Effector memory CD8-positive, alpha-beta T cell (primary cell): Measurements from ENCODE around the gene STRIP2.
A peak's percentile ranks its signal among the peaks of the same experiment; 100 is the strongest.

Experiments
- ATAC-seq: fragments of 150-1000 bp; cut with Tn5 transposase; replicated peaks from 2 replicates; pipeline ENCODE4 v1.10.0; 2021; ENCODE audit warnings: mild to moderate bottlenecking, moderate library complexity
- DNase-seq, 3 experiments: peaks; one replicate each; pipeline ENCODE4 v3.0.0; 2021
- H3K27ac Mint-ChIP-seq, 2 donors: one replicate each; pipeline ENCODE4 v1.8.0; 2022; ENCODE audit warnings: mild to moderate bottlenecking in 2 of 2, mixed read lengths in 2 of 2, moderate library complexity in 2 of 2
- H3K27me3 Mint-ChIP-seq, 2 donors: one replicate each; pipeline ENCODE4 v1.8.0; 2022; ENCODE audit warnings: mixed read lengths in 2 of 2
- H3K36me3 Mint-ChIP-seq: one replicate; pipeline ENCODE4 v1.8.0; 2022; ENCODE audit warnings: mild to moderate bottlenecking, moderate library complexity, mixed read lengths; ENCODE audit not compliant: insufficient read depth
- H3K4me1 Mint-ChIP-seq, 2 donors: one replicate each; pipeline ENCODE4 v1.8.0; 2022; ENCODE audit warnings: low read depth in 2 of 2, mixed read lengths in 2 of 2
- H3K4me3 Mint-ChIP-seq, 2 donors: one replicate each; pipeline ENCODE4 v1.8.0; 2022; ENCODE audit warnings: mild to moderate bottlenecking in 2 of 2, mixed read lengths in 2 of 2, moderate library complexity in 2 of 2
- H3K9me3 Mint-ChIP-seq, 2 donors: one replicate each; pipeline ENCODE4 v1.8.0; 2022; ENCODE audit warnings: mixed read lengths in 2 of 2

Gene STRIP2

DNA sequence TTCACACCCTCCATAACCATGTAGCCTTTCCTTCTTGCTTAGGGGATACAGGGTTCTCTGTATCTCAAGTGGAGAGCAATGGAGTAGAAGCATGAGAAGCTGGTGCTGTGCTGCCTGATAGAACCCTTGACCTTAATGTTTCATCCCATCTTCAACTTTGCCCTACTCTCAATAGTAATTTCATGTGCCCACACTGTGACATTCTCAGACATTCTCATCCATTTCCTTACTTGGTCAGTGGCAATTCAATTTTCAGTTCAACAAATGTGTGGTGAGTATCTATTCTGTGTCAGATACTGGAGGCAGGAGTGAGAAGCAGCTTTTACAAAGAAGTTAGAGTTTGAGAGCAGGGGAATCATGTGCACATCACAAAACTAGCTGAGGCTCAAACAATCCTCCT is 16.1 kb downstream of the STRIP2 start:
- Mint-ChIP-seq H3K27ac (no peak overlapping the region), H3K36me3 (no peaks in the 10 kb centered on the region), H3K4me1 (no peaks in the 10 kb centered on the region), H3K9me3 (peaks cover 0 to 3% of the 10 kb centered on the region in 2 donors), H3K4me3 (no peak overlapping the region), H3K27me3 (no peaks in the 10 kb centered on the region)
- DNase-seq = no peak
- no peak for ATAC-seq

DNA sequence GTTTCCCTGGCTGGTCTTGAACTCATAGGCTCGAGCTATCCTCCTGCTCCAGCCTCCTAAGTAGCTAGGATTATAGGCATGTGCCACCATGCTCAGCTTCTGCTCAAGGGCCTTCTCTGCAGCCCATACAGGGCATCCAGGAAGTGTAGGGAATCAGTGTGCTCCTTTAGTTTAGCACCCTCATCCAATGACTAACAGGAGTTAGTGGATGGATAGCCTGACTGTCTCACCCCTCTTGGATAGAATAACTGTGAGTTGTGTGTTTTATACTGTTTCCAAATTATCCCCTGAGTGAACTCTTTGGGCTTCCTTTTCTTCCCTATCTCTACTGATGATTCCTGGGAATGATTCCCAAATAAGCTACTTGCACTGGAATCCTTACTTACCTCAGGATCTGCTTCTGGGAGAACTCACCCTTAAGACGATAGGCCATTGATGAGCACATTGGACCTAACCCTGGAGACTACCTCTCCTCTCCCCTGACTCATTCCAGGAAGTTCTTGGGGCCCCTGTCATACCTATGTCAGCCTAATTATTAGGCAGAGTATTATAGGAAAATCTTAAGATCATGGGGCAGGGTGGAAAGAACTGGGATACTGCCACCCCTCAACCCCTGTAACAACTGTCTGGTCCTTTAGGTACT is 18.5 kb downstream of the STRIP2 start:
- Mint-ChIP-seq H3K27me3 (no peaks in the 10 kb centered on the region), H3K9me3 (peaks cover 0 to 3% of the 10 kb centered on the region in 2 donors), H3K4me1 (no peaks in the 10 kb centered on the region), H3K27ac (no peak overlapping the region), H3K4me3 (no peak overlapping the region), H3K36me3 (no peaks in the 10 kb centered on the region)
- ATAC-seq = no peak
- no peak for DNase-seq

DNA sequence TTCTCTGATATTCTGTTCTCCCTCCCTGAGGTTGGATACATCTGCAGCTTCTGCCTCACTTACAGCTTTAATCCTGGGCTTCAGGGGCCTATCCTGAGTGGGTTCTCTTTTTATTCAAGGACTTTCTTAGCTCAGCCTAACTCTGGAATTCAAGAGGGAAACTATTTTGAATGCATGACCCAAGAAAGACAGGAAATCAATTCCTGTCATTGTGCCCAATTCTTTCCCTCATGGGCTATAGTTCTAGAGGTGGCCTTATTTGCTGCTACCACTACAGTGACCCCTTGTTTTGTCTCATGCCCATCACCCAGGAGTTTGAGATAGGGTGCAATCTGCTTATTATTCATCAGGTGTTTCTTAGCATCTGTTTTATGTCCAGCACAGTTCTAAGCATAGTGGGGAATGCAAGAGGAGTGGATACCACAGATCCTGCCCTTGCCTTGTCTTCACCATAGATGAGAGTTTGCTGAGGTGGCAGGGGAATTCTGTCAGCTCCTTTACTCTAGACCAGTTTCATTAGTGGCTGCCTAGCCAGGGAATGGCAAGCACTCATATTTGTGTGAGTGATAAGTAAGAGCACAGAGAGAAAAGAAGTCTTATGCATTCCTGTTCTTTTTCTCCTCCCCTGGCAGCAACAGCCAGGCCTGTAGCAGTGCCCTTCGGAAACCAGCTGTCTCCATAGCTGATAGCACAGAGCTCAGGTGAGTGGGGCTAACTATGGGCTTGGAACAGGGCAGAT is 19.4 kb downstream of the STRIP2 start:
- ATAC-seq = no peak
- Mint-ChIP-seq H3K27ac (no peak overlapping the region), H3K4me1 (no peaks in the 10 kb centered on the region), H3K27me3 (no peaks in the 10 kb centered on the region), H3K36me3 (no peaks in the 10 kb centered on the region), H3K4me3 (no peak overlapping the region), H3K9me3 (peaks cover 0 to 3% of the 10 kb centered on the region in 2 donors)
- DNase-seq = no peak

DNA sequence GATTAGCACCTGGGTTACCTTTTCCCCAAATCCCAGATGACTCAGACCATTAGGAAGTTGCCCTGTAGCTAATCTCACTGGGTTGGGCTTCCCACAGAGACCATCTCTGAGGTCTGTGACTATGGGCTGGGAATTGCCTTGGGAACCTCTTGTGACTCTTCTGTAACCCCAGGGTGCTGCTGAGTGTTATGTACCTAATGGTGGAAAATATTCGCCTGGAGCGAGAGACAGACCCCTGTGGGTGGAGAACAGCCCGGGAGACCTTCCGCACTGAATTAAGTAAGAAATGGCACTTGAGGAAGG is 20.0 kb downstream of the STRIP2 start:
- peaks cover 0 to under 1% of the 10 kb centered on the region in 2 donors for H3K9me3 Mint-ChIP-seq
- no peak for ATAC-seq
- H3K27ac Mint-ChIP-seq = no peak overlapping the region
- no peaks in the 10 kb centered on the region for H3K36me3 Mint-ChIP-seq
- H3K4me1 Mint-ChIP-seq = no peaks in the 10 kb centered on the region
- H3K27me3 Mint-ChIP-seq = no peaks in the 10 kb centered on the region
- H3K4me3 Mint-ChIP-seq = no peak overlapping the region
- no peak for DNase-seq

DNA sequence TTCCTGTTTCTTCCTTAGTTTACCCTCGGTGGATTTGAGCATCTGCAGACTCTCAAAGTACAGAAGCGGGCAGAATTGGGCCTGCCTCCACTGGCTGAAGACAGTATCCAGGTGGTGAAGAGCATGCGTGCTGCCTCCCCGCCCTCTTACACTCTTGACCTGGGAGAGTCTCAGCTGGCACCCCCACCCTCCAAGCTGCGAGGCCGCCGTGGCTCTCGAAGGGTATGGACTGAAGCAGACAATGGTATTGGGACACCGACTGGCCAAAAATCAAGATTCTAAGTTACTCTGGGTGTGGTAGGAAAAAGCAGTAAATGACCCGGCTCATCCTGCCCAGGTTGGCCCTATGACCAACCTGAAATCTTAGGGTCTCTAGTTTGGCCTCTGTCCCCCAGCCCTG is 22.2 kb downstream of the STRIP2 start:
- no peaks in the 10 kb centered on the region for H3K4me1 Mint-ChIP-seq

DNA sequence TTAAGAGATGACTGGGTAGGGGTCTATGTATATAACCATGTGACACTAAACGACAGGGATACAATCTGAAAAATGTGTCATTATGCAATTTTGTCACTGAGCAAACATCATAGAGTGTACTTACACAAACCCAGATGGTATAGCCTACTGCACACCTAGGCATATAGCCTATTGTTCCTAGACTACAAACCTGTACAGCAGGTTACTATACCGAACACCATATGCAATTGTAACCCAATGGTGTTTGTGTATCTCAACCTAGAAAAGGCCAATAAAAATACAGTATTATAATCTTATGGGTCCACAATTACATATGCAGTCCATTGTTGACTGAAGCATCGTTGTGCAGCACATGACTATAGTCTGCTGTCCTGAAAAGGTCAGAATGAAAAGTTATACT is 22.9 kb downstream of the STRIP2 start:
- H3K9me3 Mint-ChIP-seq = no peaks in the 10 kb centered on the region
- no peaks in the 10 kb centered on the region for H3K4me1 Mint-ChIP-seq
- DNase-seq (no peak), ATAC-seq (no peak)
- no peak overlapping the region for H3K27ac Mint-ChIP-seq
- H3K4me3 Mint-ChIP-seq = no peak overlapping the region
- H3K27me3 Mint-ChIP-seq = no peaks in the 10 kb centered on the region
- no peaks in the 10 kb centered on the region for H3K36me3 Mint-ChIP-seq

More for the DNA sequence above, 22.2 kb downstream of the STRIP2 start:
- H3K4me3 Mint-ChIP-seq = no peak overlapping the region
- no peaks in the 10 kb centered on the region for H3K9me3 Mint-ChIP-seq
- no peaks in the 10 kb centered on the region for H3K27me3 Mint-ChIP-seq
- DNase-seq = no peak
- no peak overlapping the region for H3K27ac Mint-ChIP-seq
- H3K36me3 Mint-ChIP-seq = no peaks in the 10 kb centered on the region
- no peak for ATAC-seq

DNA sequence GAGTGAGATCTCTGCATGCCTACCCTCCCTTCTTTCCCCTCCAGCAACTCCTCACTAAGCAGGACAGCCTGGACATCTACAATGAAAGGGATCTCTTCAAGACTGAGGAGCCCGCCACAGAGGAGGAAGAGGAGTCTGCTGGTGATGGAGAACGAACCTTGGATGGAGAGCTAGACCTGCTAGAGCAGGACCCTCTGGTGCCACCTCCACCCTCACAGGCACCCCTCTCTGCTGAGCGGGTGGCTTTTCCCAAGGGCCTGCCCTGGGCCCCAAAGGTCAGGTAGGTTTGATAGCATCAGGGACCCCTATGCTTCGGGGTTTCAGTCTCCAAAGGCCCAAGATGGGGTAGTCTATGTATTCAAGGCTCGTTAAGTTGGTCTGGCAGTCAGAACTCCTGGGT is 23.9 kb downstream of the STRIP2 start:
- DNase-seq (no peak), ATAC-seq (no peak)
- no peaks in the 10 kb centered on the region for H3K9me3 Mint-ChIP-seq
- H3K27me3 Mint-ChIP-seq = no peaks in the 10 kb centered on the region
- H3K4me1 Mint-ChIP-seq = no peaks in the 10 kb centered on the region
- no peaks in the 10 kb centered on the region for H3K36me3 Mint-ChIP-seq
- no peak overlapping the region for H3K27ac Mint-ChIP-seq
- H3K4me3 Mint-ChIP-seq = no peak overlapping the region

DNA sequence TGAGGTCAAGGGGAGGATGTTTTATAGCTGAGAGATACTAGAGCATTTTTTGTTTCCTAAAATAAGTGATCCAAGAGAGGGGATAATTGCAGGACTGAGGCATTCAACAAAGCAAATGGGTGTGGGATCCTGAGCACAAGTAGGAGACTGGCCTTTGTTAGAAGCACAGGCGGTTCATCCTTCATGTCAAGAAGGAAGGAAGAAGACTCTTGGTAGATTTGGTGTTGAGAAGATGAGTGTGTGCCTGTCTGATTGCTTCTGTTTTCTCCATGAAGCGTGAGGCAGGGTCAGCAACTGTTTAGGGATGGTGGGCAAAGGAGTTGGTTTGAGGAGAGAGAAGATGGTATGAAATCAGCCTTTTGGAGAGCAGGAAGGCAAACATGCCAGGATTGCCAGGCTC is 27.6 kb downstream of the STRIP2 start:
- no peak overlapping the region for H3K27ac Mint-ChIP-seq
- H3K4me1 Mint-ChIP-seq = no peaks in the 10 kb centered on the region
- H3K27me3 Mint-ChIP-seq = no peaks in the 10 kb centered on the region
- DNase-seq = no peak
- no peaks in the 10 kb centered on the region for H3K9me3 Mint-ChIP-seq
- no peak for ATAC-seq
- no peak overlapping the region for H3K4me3 Mint-ChIP-seq
- no peaks in the 10 kb centered on the region for H3K36me3 Mint-ChIP-seq

DNA sequence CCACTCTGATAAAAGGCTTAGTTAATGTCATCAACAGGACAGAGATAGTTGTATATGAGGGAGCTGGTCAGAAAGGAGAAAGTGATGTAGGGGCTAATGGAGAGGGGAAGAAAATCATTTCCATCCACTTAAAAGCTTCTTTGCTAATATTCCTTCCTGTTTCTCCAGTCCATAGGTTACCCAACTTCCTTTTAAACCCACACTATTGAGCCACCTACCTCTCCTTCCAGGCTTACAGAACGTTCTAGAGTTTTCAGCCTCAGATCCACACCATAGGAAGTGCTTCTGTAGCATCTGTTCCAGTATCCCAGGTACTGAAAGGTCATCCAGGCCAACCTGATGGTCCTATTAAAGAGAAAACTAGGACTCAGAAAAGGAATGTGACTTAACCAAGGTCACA is 28.2 kb downstream of the STRIP2 start:
- ATAC-seq (no peak), DNase-seq (no peak)
- no peak overlapping the region for H3K27ac Mint-ChIP-seq
- no peak overlapping the region for H3K4me3 Mint-ChIP-seq
- H3K27me3 Mint-ChIP-seq = no peaks in the 10 kb centered on the region
- no peaks in the 10 kb centered on the region for H3K4me1 Mint-ChIP-seq
- H3K9me3 Mint-ChIP-seq = no peaks in the 10 kb centered on the region
- no peaks in the 10 kb centered on the region for H3K36me3 Mint-ChIP-seq

DNA sequence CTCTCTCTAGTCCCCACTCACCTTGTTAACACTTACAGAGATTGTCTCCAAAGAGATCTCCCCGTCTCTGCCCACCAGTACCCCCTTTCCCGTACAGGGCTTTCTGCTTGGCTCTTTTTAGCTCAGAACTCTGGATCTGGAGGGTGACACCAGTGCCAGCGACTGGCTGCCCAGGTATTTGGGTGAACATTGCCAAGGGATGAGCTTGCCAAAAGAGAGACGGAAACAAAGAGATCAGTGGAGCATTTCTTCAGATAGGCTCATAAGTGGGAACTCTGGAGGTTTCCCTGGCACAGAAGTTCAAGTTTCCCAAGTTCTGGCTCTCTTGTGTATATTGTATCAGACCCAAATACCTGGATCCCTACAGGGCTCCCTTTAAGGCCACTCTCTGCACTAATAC is 30.0 kb downstream of the STRIP2 start:
- H3K4me1 Mint-ChIP-seq = no peaks in the 10 kb centered on the region
- no peaks in the 10 kb centered on the region for H3K27me3 Mint-ChIP-seq
- H3K36me3 Mint-ChIP-seq = no peaks in the 10 kb centered on the region
- H3K4me3 Mint-ChIP-seq = no peak overlapping the region
- no peaks in the 10 kb centered on the region for H3K9me3 Mint-ChIP-seq
- H3K27ac Mint-ChIP-seq = no peak overlapping the region
- DNase-seq = no peak
- ATAC-seq = no peak

DNA sequence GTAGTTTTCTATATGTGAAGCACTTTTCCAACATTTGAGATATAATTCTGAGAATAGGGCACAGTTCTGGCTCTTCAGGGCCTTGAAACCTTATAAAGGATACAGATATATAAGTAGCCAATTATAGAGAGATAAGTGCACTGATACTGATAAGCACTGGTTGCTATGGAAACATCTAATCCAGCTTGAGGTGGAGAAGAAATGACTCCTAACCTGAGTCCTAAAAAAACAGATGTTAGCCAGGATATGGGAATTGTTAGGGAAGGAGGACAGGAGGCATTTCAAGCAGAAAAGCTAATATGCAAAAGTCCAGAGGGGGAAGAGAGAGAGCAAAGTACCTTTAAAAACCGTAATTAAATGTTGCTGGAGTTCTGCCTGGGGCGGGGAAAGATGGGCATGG is 30.8 kb downstream of the STRIP2 start:
- no peaks in the 10 kb centered on the region for H3K36me3 Mint-ChIP-seq
- no peaks in the 10 kb centered on the region for H3K4me1 Mint-ChIP-seq
- no peak for ATAC-seq
- H3K4me3 Mint-ChIP-seq = no peak overlapping the region
- H3K9me3 Mint-ChIP-seq = no peaks in the 10 kb centered on the region
- DNase-seq = no peak
- H3K27ac Mint-ChIP-seq = no peak overlapping the region
- no peaks in the 10 kb centered on the region for H3K27me3 Mint-ChIP-seq

DNA sequence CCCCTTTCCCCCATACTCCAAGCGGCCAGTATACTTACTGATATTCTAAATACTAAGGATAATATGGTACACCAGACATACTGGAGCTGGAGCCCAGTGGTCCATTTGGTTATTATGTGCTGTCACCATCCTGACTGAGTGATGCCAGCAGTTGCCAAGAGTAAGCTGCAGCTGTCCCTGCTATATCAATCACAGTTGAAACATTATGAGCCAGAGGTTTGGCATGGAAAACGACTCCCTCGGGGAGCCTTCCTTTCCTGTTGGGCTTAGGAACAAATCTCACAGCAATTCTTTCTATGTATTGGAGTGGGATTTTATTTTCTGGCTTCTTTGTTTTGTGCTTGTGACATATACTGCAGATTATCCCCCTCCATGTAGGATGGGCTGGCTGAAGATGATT is 32.6 kb downstream of the STRIP2 start:
- no peak for DNase-seq
- H3K9me3 Mint-ChIP-seq = no peaks in the 10 kb centered on the region

DNA sequence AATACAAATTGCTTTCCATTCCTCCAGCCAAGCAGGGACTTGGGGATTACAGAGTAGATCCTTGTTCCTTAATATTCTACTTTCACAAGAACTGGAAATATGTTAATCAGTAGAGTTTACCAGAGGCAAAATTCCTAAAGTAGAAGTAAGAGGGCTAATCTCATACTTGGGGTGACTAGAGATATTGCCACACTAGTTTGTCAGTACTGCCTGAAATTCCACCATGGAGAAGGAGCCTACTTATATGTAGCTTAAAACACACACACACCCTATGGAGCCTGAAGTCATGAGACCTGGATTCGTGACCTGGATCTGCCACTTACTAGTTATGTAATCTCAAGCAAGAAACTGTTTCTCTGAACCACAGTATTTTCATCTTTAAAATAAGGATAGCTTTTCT is 33.9 kb downstream of the STRIP2 start:
- Mint-ChIP-seq H3K36me3 (no peaks in the 10 kb centered on the region), H3K4me1 (no peaks in the 10 kb centered on the region), H3K27me3 (no peaks in the 10 kb centered on the region), H3K9me3 (no peaks in the 10 kb centered on the region), H3K27ac (no peak overlapping the region), H3K4me3 (peak overlapping the region in 1 of 2 donors; percentile 19)
- ATAC-seq = no peak
- DNase-seq = no peak

More for the DNA sequence above, 32.6 kb downstream of the STRIP2 start:
- Mint-ChIP-seq H3K36me3 (no peaks in the 10 kb centered on the region), H3K4me3 (no peak overlapping the region), H3K27me3 (no peaks in the 10 kb centered on the region), H3K27ac (no peak overlapping the region), H3K4me1 (no peaks in the 10 kb centered on the region)
- ATAC-seq = no peak

DNA sequence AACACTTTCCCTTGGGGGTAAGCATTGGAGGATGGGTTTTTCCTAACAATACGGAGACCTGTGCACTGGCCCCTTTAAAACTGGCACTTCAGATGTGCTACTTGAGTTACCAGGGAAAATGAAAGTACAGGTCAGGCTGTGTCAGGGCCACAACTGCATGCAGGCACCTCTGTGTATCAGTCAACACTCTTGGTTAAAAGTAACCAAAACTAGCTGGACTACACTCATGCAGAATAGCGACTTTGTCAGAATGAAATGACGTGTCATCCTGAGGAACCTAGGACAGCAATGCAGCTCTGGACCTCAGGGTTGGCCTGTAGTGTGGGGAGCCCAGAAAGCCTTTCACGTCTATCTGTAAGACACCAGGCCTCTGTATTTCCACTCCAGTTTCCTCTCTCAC is 34.3 kb downstream of the STRIP2 start:
- Mint-ChIP-seq H3K27ac (no peak overlapping the region), H3K9me3 (no peaks in the 10 kb centered on the region), H3K4me3 (peak overlapping the region in 1 of 2 donors; percentile 19), H3K27me3 (no peaks in the 10 kb centered on the region), H3K36me3 (no peaks in the 10 kb centered on the region), H3K4me1 (no peaks in the 10 kb centered on the region)
- ATAC-seq = peak; percentile 65
- DNase-seq = no peak
